HG02943 (cell line): Measurements from ENCODE around the gene SYNC.
"Not testable (repeated sequence)": the region's sequence is repeated elsewhere in the genome, so short reads cannot be mapped to it uniquely, and the experiment has no call there.

Source experiments
- ATAC-seq: cut with Tn5 transposase; IDR thresholded peaks from one replicate; pipeline ENCODE4 v1.9.1; 2021; ENCODE audit warnings: mild to moderate bottlenecking, low read depth, moderate library complexity; ENCODE audit not compliant: unreplicated experiment

The SYNC gene

GRCh38 chr1:32647308-32648134, 55.0 kb downstream of the SYNC start:
- no peak for ATAC-seq

GRCh38 chr1:32644426-32644825, 58.1 kb downstream of the SYNC start:
- no peak for ATAC-seq

- not testable (repeated sequence) for ATAC-seq
Measured at GRCh38 chr1:32642292-32642827, 60.2 kb downstream of the SYNC start.

GRCh38 chr1:32639489-32640075, 63.0 kb downstream of the SYNC start:
- no peak for ATAC-seq

GRCh38 chr1:32636914-32637645, 65.5 kb downstream of the SYNC start:
- no peak for ATAC-seq

- no peak for ATAC-seq
Measured at GRCh38 chr1:32635508-32636277, 66.9 kb downstream of the SYNC start.

- no peak for ATAC-seq
Measured at GRCh38 chr1:32632829-32633228, 69.7 kb downstream of the SYNC start.

- ATAC-seq = not testable (repeated sequence)
Measured at GRCh38 chr1:32630173-32630572, 72.4 kb downstream of the SYNC start.
